HuH-7 (cell line): ENCODE data around the gene C16orf82.
"Not testable (repeated sequence)": the region's sequence is repeated elsewhere in the genome, so short reads cannot be mapped to it uniquely, and the experiment has no call there.

Experiments used
- DNase-seq: peaks from one replicate; pipeline ENCODE4 v3.0.0; 2011; ENCODE audit warnings: low spot score

Gene C16orf82

DNA sequence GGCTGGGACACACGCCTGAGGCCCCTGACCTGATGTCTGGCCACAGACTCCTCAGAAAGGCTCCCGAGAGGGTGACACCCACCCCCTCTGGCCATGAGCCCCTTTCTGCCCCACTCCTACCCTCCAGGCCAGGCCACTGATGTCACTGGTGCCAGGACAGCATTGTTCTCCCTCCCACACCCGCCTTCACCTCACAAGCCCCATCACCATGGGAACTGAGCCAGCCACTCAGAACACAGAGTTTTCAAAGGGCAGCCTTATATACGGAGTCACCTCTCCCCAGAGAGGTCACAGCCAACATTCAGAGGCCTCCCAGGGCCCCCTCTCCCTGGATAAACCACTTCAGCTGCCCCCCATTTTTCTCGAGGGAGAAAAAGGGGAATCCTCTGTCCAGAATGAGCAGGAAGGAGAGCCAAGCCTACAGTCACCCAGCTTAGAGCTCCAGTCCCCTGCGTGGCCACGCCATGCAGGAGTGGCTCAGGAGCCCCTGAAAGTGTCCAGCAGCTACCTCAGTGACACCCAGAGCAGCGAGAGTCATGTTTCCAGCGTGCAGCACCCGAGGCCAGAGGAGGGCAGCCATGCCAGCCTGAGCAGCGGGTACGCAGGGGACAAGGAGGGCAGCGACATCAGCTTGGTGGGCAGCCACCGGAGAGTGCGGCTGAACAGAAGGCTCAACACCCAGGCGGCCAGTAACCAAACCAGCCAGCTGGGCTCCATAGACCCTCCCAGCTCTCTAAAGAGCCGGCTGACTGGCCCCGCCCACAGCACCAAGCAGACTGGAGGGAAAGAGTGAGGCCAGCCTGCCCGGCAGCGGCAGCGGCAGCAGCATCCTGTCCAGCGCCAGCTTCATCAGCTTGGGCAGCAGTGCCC lies at the start of gene C16orf82:
Gene C16orf82, plus strand, starts transcription at position 260 of the 870 bp plus-strand sequence.
- DNase-seq, result no peak

DNA sequence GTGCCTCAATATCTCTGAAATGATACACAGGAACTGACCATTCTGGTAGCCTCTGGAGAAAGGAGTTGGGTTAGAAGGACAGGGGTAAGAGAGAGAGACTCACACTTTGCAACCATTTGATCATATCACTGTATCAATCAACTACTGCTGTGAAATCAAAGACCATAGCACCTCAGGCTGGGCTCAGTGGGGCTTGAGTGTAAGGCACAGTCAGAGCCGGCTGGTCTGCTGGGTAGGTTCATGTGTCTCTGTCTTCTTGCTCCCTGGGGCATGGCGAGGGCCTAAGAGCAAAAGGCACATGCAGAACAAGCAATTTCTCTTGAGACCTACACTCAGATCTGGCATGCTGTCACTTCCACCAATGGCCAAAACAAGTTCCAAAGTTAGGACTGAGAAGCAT lies 46.7 kb upstream of the C16orf82 start:
- no peak for DNase-seq

DNA sequence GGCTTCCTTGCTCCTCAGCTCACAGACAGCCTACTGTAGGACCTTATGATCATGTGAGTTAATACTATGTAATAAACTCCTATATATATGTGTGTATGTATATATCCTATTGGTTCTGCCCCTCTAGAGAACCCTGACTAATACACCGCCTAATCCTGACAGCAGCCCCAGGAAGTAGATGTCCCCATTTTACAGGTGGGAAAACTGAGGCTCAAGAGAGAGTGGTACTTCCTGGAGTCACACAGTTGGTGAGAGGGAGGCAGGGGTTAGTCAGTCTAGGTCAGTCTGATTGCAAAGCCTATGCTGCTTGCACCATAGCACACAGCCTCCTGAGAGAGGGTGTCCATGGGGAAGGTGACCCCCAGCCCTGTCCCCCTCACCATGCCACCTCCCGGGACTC lies 42.7 kb upstream of the C16orf82 start:
- no peak for DNase-seq

DNA sequence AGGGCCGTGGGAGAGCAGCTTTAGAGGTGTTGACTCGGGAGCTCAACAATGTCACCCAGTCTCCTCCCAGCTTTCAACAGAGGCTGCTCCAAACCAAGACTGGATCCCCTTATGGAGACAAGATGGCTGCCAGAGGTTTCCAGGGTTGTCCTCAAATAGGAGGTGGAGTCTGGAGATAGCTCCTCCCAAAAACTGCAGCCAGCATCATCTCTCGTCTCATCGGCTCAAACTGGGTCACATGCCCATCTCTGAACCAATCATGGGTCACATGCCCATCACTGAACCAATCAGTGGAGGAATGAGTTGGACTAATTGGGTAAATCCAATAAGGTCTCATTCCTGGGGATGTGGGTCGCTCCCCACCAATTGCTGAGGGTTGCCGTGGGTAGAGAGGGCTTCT lies 41.1 kb upstream of the C16orf82 start:
- no peak for DNase-seq

DNA sequence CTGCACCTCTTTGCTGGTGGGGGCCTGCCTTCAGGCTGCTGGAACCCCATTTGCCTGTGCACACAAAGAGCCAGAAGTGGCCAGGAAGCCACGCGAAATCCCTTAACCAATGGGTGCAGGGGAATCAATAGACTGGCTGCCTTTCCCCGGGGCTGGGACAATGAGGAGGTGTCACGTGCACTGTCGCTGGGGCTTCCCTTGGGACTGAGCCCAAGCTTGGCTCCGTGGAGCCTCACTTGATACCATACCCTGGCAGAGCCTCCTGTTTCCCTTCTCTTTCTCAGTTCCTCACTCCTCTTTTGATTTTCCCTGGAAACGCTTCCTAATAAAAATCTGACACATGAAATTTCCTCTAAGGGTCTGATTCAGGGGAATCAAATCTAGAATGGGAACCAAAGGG lies 38.8 kb upstream of the C16orf82 start:
- no peak for DNase-seq

DNA sequence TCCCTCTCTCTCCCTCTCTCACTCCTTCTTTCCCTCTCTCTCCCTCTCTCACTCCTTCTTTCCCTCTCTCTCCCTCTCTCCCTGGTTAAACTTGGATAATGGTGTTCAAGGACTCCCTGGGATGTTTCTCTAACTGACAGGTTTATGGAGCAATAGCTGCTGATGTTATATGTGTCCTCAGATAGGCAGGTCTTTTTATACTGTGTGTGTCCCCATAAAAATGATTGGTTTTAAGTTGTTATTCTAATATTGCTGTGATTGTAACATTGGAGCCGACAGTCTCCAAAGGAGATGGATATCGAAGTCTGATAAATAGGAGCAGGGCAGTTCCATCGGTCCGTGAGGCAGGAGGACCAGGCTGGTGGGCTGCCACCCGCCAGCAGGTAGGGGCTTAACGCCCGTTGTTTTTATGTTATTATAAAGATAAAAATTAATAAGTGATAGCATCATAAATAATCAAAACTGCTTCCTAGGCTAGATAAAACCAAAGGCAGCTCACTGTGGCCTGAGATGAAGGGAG lies 38.1 kb upstream of the C16orf82 start:
- no peak for DNase-seq

DNA sequence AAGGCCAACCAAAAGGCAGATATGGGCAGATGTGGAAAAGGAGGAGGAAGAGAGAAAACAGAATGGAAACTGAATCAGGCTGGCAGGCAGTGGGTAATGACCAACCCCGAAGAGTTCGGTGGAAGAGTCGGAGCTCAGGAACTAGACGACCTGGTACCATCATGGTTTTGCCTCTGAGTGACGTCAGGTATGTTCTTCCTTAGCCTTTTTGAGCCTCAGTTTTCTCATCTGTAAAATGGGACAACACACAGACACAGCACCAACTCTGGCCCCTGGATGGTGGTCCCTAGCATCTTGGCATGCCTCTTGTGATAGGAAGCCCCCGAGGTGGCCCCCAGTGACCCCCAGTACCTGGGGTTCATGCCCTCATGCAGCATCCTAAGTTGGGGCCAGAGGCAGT lies 37.2 kb upstream of the C16orf82 start:
- no peak for DNase-seq

DNA sequence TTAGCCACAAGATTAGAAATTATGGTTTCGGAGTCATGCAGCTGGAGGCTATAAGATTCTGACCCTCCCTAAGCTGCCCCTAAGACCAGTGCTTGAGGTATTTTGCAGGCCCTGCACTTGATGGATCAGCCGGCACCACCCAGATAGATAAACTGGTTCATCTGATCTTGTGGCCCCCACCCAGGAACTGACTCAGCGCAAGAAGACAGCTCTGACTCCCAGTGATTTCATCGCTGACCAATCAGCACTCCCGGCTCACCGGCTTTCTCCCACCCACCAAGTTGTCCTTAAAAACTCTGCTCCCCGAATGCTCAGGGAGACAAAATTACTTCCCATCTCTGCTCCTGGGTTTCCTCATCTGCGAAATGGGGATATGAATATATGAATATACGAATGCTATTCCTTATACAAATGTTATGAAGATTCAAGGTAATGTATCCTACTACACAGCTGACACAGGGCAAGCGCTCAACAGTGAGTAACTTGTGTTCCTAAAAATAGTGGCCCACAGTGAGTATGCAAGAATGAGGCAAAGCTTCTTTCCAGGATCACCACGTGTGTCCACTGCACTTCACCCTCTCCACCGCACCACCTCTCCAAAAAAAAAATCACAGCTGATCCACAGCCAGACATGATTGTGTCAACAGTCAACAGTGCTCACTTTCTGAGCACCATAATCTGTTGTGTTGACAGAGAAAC lies 33.3 kb upstream of the C16orf82 start:
- no peak for DNase-seq

DNA sequence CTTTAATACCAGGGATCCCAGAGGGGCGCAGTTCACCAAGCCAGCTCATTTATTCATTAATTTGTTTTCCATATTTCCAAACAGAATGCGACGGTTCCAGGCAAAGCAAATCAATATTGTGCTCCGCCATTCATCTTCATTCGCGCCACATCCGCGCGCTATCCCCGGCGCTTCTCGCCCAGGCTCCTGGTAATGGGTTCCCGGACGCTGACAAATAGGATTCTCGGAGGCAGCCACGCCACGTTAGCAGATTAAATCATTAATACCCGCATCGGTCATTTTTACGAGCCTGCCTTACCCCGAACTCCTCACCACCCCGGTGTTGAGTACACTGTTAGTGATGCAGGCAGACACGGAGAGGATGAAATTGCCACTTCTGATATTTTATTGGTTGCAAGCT lies 26.0 kb upstream of the C16orf82 start:
- DNase-seq, result no peak

DNA sequence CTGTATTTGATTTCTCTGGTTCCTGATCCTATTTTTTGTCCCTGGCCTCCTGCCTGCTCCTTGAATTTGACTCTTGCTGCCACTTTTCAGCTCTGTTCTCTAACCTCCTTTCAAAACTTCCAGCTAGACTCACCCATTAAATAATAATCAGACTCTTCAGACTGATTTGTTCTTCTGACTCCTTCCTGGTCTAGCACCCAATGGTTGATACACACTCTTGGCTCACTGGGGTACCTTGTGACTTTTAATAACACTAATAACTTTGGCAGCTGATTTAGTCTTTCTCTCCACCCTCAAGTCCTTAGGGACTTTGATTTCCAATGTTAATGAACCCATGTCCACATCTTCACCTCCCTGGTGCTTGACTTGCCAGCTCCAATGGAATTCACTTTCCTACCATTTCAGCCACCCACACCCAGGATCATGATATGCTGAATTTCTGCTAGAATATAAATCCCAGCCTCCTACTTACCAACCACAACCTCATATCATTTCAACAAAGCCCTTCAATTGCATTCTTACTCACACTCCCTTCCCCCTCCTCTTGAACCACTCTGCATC lies 19.7 kb upstream of the C16orf82 start:
- DNase-seq, result no peak

DNA sequence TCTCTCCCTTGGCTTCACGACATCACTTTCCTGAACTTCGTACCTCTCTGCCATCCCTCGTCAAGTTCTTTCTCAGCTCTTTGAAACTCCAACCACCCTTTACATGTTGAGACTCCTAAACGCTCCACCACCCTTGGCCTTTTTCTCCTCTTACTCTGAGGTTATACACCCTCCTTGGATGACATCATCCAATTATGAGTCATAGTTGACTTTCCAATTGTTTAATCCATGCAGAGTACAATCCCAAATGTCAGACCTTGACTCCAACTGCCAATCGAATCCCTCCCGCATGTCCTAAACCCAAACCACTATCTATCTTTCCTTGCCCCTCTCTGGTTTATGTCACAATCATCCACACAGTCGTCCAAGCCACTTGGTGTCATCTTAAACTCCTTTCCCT lies 18.4 kb upstream of the C16orf82 start:
- DNase-seq, result no peak

DNA sequence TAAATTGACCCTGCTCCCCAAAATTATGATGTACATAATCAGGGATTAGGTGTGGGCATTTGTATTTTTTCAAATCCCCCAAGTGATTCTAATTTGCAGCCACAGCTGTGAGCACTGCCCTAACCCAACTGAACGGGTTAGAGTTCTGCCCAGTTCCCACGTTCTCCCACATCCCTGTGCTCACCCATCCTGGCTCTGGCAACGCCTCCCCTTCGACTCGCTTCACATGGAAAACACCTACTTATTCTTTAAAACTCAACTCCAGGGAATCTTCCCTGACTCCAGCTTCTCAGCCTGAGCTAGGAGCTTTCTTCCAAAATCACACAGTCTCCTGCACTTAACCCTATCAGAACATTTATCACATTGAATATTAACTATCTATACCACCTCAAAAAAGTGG lies 17.6 kb upstream of the C16orf82 start:
- no peak for DNase-seq

DNA sequence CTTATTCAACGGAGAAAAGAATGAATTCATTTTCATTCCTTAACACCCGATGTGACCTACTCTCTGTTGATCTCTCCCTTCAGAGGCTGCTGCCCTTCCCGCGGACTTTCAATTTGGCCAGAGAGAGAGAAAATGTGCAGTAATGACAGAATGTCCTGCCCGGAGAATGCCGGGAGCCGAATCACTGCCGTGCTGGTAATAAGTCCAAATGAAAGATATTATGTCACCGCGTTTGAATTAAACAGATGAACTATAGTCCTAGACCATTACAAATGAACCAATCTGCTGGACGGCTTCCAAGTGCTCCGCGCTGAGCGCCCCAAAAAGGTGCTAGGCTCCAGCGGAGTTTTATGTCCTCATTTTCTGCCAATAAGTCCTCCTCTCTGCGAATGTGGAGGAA lies 14.7 kb upstream of the C16orf82 start:
- no peak for DNase-seq

DNA sequence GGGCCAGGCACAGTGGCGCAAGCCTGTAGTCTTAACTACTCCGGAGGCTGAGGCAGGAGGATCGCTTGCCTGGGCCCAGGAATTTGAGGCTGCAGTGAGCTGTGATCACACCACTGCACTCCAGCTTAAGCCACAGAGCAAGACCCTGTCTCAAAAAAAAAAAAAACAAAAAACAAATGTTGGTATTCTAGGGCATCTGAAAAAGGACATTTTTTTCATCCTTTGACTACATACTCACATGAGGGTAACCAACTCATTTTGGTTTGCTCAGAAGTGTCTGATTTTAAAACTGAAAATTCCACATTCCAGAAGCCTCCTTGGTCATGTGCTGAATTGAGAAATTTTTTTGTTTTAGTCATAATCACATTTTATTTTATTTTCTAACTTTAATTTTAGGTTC lies 12.7 kb upstream of the C16orf82 start:
- no peak for DNase-seq

DNA sequence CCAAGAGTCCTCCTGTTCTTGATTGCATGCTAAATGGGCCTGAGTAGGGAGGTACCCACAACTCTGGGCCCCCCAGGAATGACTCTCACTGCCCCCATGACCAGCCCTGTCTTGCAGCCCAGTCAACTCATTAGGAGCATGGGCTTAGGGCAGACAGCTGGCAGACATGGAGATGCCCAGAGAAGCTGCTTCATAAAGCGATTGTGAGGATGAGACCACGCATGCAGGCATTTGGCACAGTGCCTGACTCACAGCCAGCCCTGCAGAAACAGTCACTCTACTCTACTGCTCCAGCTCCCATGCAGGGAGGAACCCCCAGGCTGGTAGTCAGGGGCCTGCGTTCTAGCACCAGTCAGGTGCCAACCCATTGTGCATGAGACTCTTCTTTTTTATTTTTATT lies 8.4 kb upstream of the C16orf82 start:
- DNase-seq, result no peak

DNA sequence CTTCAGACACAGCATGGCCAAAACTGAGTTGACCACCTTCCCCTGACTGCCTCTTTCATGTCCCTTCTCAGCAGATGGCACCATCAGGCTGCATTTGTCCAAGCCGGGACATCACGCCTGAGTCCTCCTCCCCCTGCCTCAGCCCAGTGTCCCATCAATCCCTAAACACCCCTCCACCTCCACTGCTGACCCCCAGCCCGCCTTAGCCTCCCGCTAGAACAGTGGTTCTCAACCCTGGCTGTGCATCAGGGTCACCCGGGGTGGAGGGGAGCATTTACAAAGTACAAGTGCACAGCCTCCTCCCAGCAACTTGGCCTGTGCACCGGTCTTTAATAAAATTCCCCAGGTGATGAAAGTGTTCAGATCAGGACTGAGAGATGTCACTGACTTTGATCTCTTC lies 4.0 kb downstream of the C16orf82 start:
- no peak for DNase-seq

DNA sequence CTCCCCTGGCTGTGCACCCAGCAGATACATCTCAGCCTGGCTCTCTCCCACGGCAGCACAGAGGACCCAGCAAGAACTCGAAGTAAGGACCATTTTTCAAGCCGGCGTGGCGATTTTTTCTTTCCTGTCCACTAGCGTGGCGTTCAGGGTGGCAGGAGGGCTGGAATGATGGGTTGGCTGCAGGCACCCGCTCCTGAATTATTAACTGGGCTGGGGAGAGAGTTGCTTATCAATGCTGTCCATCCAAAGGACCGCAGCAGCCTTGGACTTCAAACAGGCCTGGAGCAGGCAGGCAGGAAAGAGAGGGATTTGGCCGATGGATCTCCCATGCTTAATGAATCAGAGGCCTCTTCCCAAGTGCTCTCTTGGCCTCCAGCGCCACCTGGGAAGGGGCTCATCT lies 7.0 kb downstream of the C16orf82 start:
- no peak for DNase-seq

DNA sequence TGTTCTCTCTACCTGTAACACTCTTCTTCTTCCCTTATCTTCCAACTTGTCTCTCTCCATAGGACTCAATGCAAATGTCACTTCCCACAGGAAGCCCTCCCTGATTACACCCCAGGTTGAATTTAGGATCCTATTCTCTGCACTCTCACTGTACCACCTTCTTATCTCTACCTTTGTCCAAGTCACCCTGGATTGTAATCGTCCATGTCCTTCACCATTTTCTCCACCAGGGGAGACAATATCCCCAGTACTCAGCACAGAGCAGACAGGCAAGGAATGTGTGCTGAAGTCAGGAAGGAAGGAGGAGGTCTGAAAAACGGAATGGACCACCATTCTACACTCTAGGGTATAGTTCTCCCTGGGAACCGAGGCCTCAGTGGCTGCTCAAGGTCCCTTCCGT lies 14.2 kb downstream of the C16orf82 start:
- DNase-seq, result peak; percentile 47

DNA sequence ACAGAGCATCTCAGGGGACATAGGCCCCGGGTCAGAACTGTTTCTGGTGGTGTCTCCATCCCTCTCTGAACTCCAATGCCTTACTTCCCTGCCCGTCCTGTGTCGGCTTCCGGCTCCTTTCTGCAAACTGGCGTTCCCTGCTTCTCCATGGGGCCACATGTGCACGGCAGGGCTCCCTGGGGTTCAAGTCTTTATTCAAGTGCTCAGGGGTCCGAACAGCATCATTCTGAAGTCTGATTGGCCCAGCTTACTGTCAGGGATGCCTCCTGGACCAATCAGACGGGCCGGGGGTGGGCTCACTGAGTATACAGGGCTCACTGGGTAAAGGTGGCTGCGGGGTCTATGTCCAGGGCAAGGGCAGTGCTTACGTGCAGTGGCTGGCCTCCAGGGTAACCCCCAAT lies 17.1 kb downstream of the C16orf82 start:
- DNase-seq, result no peak

DNA sequence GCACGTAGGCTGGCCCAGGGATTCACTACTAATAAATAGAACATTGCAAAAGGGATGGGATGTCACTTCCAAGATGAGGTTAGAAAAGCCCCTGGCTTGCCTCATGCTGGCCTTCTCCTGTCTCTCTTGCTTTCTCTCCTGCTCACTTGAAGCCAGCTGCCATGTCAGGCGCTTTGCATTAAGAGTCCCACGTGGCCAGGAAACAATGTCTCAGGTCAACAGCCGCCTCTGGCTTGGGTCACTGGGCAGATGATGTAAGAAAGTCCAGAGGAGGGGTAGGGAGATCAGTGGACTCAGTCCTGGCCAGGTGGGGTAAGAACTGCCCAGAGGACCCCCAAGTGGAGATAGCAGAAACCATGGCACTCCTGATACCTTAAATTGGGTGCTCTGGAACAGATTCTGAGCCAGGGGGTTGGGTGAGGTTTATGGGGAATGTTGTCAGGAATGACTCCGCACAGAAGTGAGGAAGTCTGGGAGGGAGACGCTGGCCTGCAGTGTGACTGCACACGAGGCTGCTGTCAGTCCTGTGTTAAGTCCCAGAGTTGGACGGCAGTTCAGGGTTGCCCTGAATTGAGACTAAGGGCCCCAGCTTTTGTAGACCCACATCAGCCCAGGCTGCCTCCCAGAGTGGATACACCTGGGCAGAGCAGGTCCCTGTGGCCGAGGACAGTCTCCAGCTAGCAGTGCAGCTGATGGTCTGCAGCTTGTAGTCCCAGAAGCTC lies 17.7 kb downstream of the C16orf82 start:
- DNase-seq, result no peak

DNA sequence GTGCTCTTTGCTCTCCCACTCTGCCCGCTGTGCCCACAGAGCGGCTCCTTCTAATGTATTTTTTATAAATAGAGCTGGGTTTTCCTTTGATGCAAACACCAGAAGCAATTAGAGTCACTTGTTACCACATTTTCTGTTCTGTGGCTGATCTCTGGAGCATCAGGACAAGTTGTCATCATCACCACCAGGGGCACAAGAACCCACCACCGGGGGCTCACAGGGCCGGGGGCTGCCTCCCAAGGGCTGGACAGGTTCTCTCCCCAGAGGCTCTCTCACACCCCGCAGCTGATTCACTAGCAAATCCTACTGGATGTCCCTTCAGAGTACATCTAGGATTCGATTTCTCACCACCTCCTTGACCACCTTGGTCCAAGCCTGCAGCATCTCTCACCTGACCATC lies 18.5 kb downstream of the C16orf82 start:
- DNase-seq, result no peak

DNA sequence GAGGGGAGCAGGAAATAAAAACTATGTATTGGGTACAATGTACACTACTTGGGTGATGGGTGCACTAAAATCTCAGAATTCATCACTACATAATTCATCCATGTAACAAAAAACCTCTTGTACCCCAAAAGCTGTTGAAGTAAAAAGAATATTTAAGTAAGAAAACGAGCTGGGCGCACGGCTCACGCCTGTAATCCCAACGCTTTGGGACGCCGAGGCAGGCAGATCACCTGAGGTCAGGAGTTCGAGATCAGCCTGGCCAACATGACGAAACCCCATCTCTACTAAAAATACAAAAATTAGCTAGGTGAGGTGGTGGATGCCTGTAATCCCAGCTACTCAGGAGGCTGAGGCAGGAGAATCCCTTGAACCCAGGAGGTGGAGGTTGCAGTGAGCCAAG lies 19.3 kb downstream of the C16orf82 start:
- not testable (repeated sequence) for DNase-seq
